OCI-LY3 (cell line): ENCODE data around the gene ACSL6.

Experiments
- H2AFZ ChIP-seq: fragments of 200-600, 300-600 bp; shearing (Covaris generic); 2 replicates; pipeline ENCODE4 v1.6.0; 2014; ENCODE audit warnings: antibody characterized with exemption, low read depth, low read length
- H3K27ac ChIP-seq: fragments of 200-600, 300-600 bp; sonication (generic); 2 replicates; pipeline ENCODE4 v1.5.1; 2014; ENCODE audit warnings: mild to moderate bottlenecking, low read length, moderate library complexity, mixed read lengths
- H3K27me3 ChIP-seq: fragments of 200-600, 300-600 bp; sonication (generic); 2 replicates; pipeline ENCODE4 v1.6.1; 2014; ENCODE audit warnings: low read depth, low read length, mixed read lengths
- H3K36me3 ChIP-seq: fragments of 200-600, 300-600 bp; sonication (generic); replicated peaks from 2 replicates; pipeline ENCODE3; 2014; ENCODE audit warnings: low read depth, low read length, mixed read lengths
- H3K4me1 ChIP-seq: fragments of 300-600, 200-600 bp; sonication (generic); 2 replicates; pipeline ENCODE4 v1.6.1; 2014; ENCODE audit warnings: low read length, mixed read lengths
- H3K4me2 ChIP-seq: fragments of 200-600, 300-600 bp; sonication (generic); 2 replicates; pipeline ENCODE4 v1.6.1; 2014; ENCODE audit warnings: low read length, mixed read lengths
- H3K4me3 ChIP-seq: fragments of 300-600, 200-600 bp; sonication (generic); 2 replicates; pipeline ENCODE4 v1.5.1; 2014; ENCODE audit warnings: antibody characterized with exemption, mild to moderate bottlenecking, low read length, moderate library complexity
- H3K79me2 ChIP-seq: fragments of 300-600, 200-600 bp; shearing (Covaris generic); 2 replicates; pipeline ENCODE4 v1.6.1; 2014; ENCODE audit warnings: mild to moderate bottlenecking, low read length, mixed read lengths
- H3K9ac ChIP-seq: fragments of 300-600, 200-600 bp; shearing (Covaris generic); 2 replicates; pipeline ENCODE4 v1.6.0; 2014; ENCODE audit warnings: mild to moderate bottlenecking, low read length, moderate library complexity
- H3K9me3 ChIP-seq: fragments of 200-600, 300-600 bp; shearing (Covaris generic); 2 replicates; pipeline ENCODE4 v1.6.1; 2014; ENCODE audit warnings: low read length, mixed read lengths; ENCODE audit not compliant: insufficient read depth
- H4K20me1 ChIP-seq: fragments of 200-600, 300-600 bp; sonication (generic); 2 replicates; pipeline ENCODE4 v1.6.1; 2016; ENCODE audit warnings: low read length, mixed read lengths; ENCODE audit not compliant: insufficient read depth
- EZH2phosphoT487 ChIP-seq: fragments of 200-600 bp; shearing (Covaris generic); IDR thresholded peaks from 2 replicates; pipeline ENCODE4 v1.6.1; 2018; ENCODE audit warnings: antibody characterized with exemption, mixed run types, low read depth
- TF ChIP-seq, protein P1 (sequence below): fragments of 200-600, 300-600 bp; sonication (generic); IDR thresholded peaks from 2 replicates; pipeline ENCODE4 v1.5.1; 2014; ENCODE audit warnings: antibody characterized with exemption, low read length, low read depth

Gene ACSL6

DNA sequence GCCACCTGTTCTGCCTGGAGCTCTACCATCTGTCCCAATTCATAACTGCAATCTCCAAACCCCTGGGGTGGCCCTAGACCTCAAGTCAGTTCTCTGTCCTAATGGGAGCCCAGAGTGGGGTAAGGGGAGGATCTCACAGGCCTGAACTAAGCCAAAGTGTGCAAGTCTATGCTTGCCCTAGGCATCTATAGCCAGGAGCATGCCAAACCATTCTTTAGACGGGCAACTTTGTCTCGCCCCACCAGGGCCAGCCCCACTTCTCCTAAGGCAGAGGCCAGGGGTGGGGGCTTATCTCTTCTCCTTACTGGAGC is 3.3 kb downstream of the ACSL6 start:
- Histone ChIP-seq H3K4me1 (no peaks in the 10 kb centered on the region), H3K36me3 (no peaks in the 10 kb centered on the region), H3K9me3 (no peaks in the 10 kb centered on the region), H3K79me2 (no peaks in the 10 kb centered on the region), H3K27me3 (peaks cover 8% of the 10 kb centered on the region), H3K9ac (no peak overlapping the region), H3K4me3 (no peak overlapping the region), H2AFZ (no peak overlapping the region), H4K20me1 (no peaks in the 10 kb centered on the region), H3K27ac (no peak overlapping the region), H3K4me2 (no peak overlapping the region)
- TF ChIP-seq, protein P1, sequence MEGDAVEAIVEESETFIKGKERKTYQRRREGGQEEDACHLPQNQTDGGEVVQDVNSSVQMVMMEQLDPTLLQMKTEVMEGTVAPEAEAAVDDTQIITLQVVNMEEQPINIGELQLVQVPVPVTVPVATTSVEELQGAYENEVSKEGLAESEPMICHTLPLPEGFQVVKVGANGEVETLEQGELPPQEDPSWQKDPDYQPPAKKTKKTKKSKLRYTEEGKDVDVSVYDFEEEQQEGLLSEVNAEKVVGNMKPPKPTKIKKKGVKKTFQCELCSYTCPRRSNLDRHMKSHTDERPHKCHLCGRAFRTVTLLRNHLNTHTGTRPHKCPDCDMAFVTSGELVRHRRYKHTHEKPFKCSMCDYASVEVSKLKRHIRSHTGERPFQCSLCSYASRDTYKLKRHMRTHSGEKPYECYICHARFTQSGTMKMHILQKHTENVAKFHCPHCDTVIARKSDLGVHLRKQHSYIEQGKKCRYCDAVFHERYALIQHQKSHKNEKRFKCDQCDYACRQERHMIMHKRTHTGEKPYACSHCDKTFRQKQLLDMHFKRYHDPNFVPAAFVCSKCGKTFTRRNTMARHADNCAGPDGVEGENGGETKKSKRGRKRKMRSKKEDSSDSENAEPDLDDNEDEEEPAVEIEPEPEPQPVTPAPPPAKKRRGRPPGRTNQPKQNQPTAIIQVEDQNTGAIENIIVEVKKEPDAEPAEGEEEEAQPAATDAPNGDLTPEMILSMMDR: no peak
- TF ChIP-seq EZH2phosphoT487: no peak

DNA sequence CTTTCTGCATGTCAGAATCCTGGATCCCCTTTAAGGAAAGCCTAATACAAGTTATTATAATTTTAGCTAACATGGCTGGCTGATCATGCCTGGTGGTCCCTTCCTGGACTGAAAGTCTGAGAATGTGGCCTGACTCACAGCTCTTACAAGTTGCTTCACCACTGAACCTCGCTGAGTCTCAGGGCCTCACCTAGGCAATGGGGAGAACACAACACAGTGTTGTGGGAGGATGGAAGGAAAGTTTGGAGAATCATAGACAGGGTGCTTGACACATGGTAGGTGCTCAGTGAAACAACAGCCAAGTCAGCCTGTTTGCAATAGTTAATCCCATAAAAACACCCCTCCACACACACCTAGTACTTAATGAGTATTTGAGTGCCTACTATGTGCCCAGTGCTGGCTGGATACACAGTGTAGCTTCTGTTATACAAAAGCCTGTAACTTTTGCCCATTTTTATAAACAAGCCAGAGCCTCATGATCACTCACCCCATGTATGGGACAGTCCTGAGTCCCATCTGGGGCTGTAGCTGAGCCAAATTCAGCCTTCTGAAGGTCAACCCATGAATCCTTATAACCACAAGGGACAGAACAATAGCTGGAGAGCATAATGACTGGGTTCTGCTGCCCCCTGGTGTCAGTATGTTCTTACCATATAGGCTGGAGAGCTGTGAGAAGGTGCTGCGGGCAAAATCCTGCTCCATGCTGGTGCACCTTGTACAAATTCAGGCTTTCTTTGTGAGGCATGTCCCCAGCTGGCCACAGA is 3.9 kb downstream of the ACSL6 start:
- H4K20me1 ChIP-seq: no peaks in the 10 kb centered on the region
- H3K4me1 ChIP-seq: no peaks in the 10 kb centered on the region
- H3K27me3 ChIP-seq: peaks cover 8% of the 10 kb centered on the region; the same call in 1 of the 2 replicates
- no peak overlapping the region for H3K4me3 ChIP-seq
- no peaks in the 10 kb centered on the region for H3K9me3 ChIP-seq
- no peak overlapping the region for H3K27ac ChIP-seq
- no peak overlapping the region for H3K9ac ChIP-seq
- no peaks in the 10 kb centered on the region for H3K79me2 ChIP-seq
- H3K4me2 ChIP-seq: no peak overlapping the region
- TF ChIP-seq EZH2phosphoT487: no peak
- TF ChIP-seq, protein P1: peak; percentile 72
- H3K36me3 ChIP-seq: no peaks in the 10 kb centered on the region
- no peak overlapping the region for H2AFZ ChIP-seq

DNA sequence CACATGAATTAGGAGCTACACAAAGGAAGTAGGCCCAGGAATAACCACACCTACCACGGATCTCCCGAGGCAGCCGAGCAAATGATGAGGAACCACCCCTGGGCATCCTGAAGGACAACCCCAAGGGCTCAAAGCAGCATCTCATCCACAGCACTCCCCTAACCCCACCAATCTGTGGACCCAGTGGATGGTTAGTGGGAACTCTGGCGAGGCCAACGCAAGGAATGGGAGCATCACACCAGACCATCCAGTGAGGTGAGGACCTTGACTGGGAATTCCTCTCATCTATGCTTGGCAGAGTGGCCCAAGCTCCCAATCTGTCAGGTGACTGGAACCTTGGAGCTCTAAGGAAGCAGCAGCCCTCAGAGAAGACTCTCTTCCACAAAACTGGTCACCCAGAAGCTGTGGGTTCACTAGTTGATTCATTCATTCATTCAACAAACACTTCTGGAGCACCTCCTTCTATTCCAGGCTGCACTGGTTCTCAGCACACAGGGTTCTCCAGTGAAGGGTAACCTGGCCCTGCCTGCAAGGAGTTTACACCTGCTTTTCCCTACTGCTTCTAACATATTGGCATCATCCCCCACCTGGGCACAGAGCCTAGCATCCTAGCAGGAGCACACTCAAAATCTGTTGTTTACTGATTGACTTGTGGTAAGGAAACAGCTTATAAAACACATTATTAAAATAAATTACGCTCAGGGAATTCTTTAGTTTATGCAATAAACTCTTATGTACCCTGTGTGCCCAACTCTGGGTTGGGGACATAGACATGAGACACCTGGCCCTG is 4.9 kb downstream of the ACSL6 start:
- H3K4me2 ChIP-seq: no peak overlapping the region
- no peaks in the 10 kb centered on the region for H4K20me1 ChIP-seq
- no peaks in the 10 kb centered on the region for H3K9me3 ChIP-seq
- no peak overlapping the region for H2AFZ ChIP-seq
- H3K9ac ChIP-seq: no peak overlapping the region
- no peak overlapping the region for H3K27ac ChIP-seq
- H3K27me3 ChIP-seq: peaks cover 8% of the 10 kb centered on the region; the same call in 1 of the 2 replicates
- H3K79me2 ChIP-seq: no peaks in the 10 kb centered on the region
- no peak for TF ChIP-seq EZH2phosphoT487
- TF ChIP-seq, protein P1: no peak
- no peak overlapping the region for H3K4me3 ChIP-seq
- no peaks in the 10 kb centered on the region for H3K4me1 ChIP-seq
- H3K36me3 ChIP-seq: no peaks in the 10 kb centered on the region

DNA sequence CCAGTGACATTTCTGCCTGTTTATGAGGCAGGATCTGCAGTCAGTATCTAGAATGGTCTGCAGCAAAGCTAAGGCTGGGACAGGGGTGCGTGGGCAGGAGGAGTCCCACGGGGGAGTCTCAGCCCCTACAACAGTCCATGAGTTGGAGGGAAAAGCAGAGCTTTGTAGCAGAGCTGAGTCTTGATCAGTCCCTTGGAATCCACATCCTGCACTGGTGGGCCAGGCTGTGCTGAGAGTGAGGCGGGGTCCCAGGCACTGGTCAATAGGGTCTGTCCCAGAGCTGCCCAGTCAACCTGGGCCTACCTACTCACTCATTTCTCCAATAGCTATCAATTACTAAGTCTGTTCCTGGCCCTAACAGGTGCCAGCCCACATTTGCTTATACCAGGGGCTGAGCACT is 5.9 kb downstream of the ACSL6 start:
- no peaks in the 10 kb centered on the region for H3K4me1 ChIP-seq
- no peaks in the 10 kb centered on the region for H3K79me2 ChIP-seq
- no peak overlapping the region for H3K9ac ChIP-seq
- TF ChIP-seq, protein P1: no peak
- no peak overlapping the region for H2AFZ ChIP-seq
- H3K36me3 ChIP-seq: no peaks in the 10 kb centered on the region
- no peak overlapping the region for H3K4me3 ChIP-seq
- no peak overlapping the region for H3K4me2 ChIP-seq
- no peak overlapping the region for H3K27ac ChIP-seq
- no peaks in the 10 kb centered on the region for H4K20me1 ChIP-seq
- no peaks in the 10 kb centered on the region for H3K9me3 ChIP-seq
- H3K27me3 ChIP-seq: peaks cover 8% of the 10 kb centered on the region; the same call in 1 of the 2 replicates
